Measurements from ENCODE around the gene CCDC120.
A peak's percentile ranks its signal among the peaks of the same experiment; 100 is the strongest.

CCDC120 gene

DNA sequence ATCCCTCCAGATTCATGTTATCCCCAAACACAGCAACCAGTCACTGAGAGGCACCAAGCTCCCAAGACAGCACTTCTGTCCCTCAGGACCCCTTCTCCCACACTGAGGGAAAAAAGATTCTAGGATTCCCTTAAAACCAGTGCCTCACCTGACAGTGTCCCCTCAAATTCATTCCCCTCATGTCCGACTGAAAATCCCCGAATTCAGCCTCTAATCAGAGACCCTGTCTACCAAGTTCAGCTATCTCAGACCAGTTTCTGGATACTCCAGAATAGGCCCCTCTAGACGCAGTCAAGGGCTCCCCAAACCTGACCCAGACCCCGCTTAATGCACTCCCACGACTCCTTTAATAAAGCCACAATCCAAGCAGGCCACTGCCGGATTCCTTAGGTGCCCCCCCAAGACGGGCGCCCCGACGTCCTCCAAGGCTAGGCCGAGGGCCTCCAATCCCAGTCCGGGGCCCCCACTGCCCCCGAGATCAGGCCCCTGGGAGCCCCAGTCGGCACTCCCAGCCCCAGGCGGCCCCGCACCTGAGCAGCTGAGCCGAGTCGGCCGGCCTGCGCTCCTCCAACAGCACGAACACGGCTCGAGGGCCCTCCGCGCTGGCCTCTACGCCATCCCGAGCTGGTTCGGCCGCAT lies 16.1 kb upstream of the CCDC120 start:
- Histone ChIP-seq H3K9me3 (ENCODE audit: low read length) (no peaks in the 10 kb centered on the region), H3K4me1 (ENCODE audit: insufficient read depth, low read length) (peaks cover 16% of the 10 kb centered on the region), H3K9ac (ENCODE audit: low read length) (peak overlapping the region; percentile 81), H3K27me3 (ENCODE audit: control insufficient read depth in 1 of 2, insufficient read depth in 2 of 2, low read length in 2 of 2) (peaks cover 0 to 4% of the 10 kb centered on the region in 2 donors), H3K27ac (ENCODE audit: low read depth, low read length) (peak overlapping the region; percentile 88), H3K36me3 (ENCODE audit: insufficient read depth, low read length) (peaks cover 12% of the 10 kb centered on the region), H3K4me3 (ENCODE audit: low read depth in 1 of 2, low read length in 2 of 2) (peak overlapping the region; percentile 69 to 77)

DNA sequence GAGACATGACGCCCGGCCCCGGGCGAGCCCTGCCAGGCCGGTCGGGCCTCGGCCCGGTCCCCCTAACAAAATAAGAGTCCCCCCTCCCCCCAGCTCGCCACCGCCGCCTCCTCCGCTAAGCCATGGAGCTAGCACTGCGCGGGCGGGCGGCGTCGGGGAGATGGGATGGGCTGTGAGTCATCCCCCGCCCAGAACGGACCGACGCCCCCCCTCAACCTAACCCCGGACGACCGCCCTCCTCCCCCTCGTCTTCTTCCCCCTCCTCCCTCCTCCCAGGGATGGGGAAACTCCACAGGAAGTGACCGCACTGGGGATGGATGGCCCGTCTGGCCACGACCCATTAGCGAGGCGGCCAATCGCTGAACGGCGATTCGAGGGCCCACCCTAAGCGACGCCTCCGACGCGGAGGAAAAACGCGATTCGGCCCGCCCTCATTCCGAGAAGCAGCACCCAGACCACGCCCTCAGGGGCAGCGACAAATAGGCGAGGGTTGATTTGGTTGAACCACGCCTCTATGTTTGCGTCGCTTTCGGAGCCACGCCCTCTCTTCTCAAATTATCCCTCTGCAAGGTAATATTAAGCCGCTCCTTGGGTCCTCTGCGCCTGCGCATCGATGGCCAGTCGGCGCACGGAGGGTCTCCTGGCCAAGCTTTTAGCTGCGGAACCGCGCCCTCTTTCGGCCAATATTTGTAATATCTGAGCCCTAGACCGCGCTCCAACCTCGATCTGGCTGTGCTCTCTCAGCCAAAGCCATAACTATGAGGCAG lies 15.4 kb upstream of the CCDC120 start, which contains the start of gene TFE3:
Gene TFE3, minus strand, starts transcription at position 138 of the 767 bp plus-strand sequence. Its CDS starts 131 bp downstream, at position 7.
- Histone ChIP-seq H3K9me3 (ENCODE audit: low read length) (no peaks in the 10 kb centered on the region), H3K27ac (ENCODE audit: low read depth, low read length) (peak within 1 kb of the TSS; percentile 88), H3K36me3 (ENCODE audit: insufficient read depth, low read length) (peaks cover 5% of the 10 kb centered on the region), H3K4me1 (ENCODE audit: insufficient read depth, low read length) (peaks cover 16% of the 10 kb centered on the region), H3K4me3 (ENCODE audit: low read depth in 1 of 2, low read length in 2 of 2) (peak within 1 kb of the TSS; percentile 69 to 77), H3K9ac (ENCODE audit: low read length) (peak within 1 kb of the TSS; percentile 81), H3K27me3 (ENCODE audit: control insufficient read depth in 1 of 2, insufficient read depth in 2 of 2, low read length in 2 of 2) (peaks cover 0 to 4% of the 10 kb centered on the region in 2 donors)

DNA sequence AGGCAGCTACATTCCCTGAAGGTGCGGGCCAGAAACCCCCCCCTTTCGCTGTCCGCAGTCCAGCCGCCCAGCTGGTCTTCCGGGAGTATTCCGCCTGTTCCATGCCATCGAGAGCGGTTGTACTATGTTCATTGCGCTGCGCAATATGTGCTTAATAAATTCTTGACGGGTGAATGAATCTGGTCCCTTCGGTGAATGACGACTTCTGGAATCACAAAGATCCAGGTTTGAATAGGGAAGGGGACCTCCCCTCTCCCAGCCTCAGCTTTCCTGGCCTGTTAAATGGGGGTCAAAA lies 14.9 kb upstream of the CCDC120 start:
- Histone ChIP-seq H3K4me1 (ENCODE audit: insufficient read depth, low read length) (peaks cover 16% of the 10 kb centered on the region), H3K36me3 (ENCODE audit: insufficient read depth, low read length) (no peaks in the 10 kb centered on the region), H3K9me3 (ENCODE audit: low read length) (no peaks in the 10 kb centered on the region), H3K27ac (ENCODE audit: low read depth, low read length) (no peak overlapping the region), H3K4me3 (ENCODE audit: low read depth in 1 of 2, low read length in 2 of 2) (no peak overlapping the region), H3K9ac (ENCODE audit: low read length) (no peak overlapping the region), H3K27me3 (ENCODE audit: control insufficient read depth in 1 of 2, insufficient read depth in 2 of 2, low read length in 2 of 2) (peaks cover 0 to 4% of the 10 kb centered on the region in 2 donors)

DNA sequence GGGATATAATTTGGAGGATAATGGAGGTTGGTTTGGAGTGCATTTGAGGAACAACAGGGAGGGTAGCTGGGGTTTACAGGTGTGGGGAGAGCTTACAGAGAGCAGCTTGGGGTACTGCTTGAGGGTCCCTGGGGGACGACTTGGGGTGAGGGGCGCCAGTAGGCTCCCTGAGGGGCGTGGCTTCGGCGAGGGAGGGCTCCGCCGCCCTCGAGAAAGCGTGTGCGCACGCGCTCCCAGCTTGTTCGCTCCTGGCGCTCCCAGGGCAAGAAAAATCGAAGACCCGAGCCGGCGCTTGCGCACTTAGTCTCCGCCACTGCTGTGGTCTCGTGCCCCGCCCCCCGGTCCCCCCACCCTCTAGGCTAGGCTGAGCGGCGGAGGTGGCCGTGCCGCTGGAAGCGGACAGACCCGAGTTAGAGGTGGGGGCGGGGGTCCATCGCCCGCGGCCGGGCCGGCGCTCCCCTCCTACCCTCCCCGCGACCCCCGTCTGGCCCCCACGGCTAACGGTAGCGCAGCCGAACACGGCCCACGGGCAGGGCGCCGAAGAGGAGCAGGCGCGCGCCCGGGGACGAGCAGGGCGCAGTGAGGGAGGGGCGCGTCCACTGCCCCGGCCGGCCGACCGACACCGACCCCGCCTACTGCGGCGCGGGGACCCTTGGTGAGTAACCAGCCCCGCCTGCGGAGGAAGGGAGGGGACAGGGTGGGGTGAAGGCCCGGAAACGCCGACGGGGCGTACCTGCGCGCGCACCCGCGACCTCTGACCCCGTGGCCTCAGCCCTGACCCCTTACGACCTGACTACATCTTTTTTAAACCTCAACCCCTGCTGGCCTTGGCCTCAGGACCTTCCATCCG lies 5.4 kb upstream of the CCDC120 start:
- Histone ChIP-seq H3K36me3 (ENCODE audit: insufficient read depth, low read length) (no peaks in the 10 kb centered on the region), H3K9ac (ENCODE audit: low read length) (no peak overlapping the region), H3K4me3 (ENCODE audit: low read depth in 1 of 2, low read length in 2 of 2) (peak overlapping the region; percentile 33 to 59), H3K27me3 (ENCODE audit: control insufficient read depth in 1 of 2, insufficient read depth in 2 of 2, low read length in 2 of 2) (peaks cover 0 to under 1% of the 10 kb centered on the region in 2 donors), H3K27ac (ENCODE audit: low read depth, low read length) (peak overlapping the region; percentile 61), H3K9me3 (ENCODE audit: low read length) (no peaks in the 10 kb centered on the region), H3K4me1 (ENCODE audit: insufficient read depth, low read length) (no peaks in the 10 kb centered on the region)

DNA sequence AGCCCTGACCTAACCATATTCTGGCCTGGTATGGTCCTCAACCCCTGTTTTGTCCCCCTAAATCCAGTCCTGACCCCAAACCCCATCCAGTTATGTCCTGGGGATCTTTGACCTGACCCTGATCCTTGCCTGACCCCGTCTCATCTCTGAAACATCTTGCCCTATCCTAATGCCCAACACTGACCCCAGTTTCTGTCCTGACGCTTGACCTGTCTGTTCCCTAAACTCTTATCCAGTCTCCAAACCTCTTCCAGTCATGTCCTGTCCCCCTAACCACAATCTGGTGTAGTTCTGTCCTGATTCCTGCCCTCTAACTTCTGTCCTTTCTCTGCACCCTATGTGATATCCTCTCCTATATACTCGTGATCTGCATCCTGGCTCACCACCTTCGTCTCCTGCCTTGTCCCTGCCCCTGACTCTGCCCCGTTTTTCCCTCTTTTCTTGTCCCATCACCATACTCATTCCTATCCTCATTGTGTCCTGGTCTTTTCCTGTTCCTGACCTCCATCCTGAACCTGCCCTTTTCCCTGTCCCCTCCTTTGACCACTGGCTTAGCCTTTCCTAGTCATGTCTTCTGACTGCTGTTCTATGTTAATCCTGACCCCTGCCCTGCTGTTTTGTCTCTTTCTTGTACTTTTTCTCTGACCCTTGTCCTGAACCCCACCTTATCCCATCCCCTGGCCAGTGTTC lies 4.6 kb upstream of the CCDC120 start:
- Histone ChIP-seq H3K9me3 (ENCODE audit: low read length) (no peaks in the 10 kb centered on the region), H3K9ac (ENCODE audit: low read length) (no peak overlapping the region), H3K4me3 (ENCODE audit: low read depth in 1 of 2, low read length in 2 of 2) (peak overlapping the region; percentile 33 to 59), H3K27ac (ENCODE audit: low read depth, low read length) (peak overlapping the region; percentile 56), H3K36me3 (ENCODE audit: insufficient read depth, low read length) (no peaks in the 10 kb centered on the region), H3K4me1 (ENCODE audit: insufficient read depth, low read length) (no peaks in the 10 kb centered on the region), H3K27me3 (ENCODE audit: control insufficient read depth in 1 of 2, insufficient read depth in 2 of 2, low read length in 2 of 2) (peaks cover 0 to 6% of the 10 kb centered on the region in 2 donors)

DNA sequence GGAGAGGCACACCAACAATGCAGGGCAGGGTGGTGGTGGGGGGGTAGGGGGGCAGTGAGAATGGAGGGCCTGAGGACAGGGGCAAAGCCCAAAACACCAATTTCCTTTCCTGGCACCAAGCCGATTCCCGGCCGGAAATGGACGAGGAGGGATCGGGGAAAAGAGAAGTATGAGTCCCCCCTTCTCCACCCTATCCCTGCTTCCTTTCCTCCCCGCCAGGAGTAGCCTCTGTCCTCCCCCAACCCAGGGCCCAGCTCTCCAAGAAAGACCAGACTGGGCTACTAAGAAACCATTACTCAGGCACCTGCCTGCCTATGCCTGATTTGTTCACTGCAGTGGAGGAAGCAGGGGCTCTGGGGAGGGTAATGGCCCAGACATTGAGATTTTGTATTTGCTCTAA lies 402 bp downstream of the CCDC120 start:
- Histone ChIP-seq H3K36me3 (ENCODE audit: insufficient read depth, low read length) (no peaks in the 10 kb centered on the region), H3K4me1 (ENCODE audit: insufficient read depth, low read length) (no peaks in the 10 kb centered on the region), H3K27ac (ENCODE audit: low read depth, low read length) (no peak overlapping the region), H3K9ac (ENCODE audit: low read length) (no peak overlapping the region), H3K9me3 (ENCODE audit: low read length) (no peaks in the 10 kb centered on the region), H3K27me3 (ENCODE audit: control insufficient read depth in 1 of 2, insufficient read depth in 2 of 2, low read length in 2 of 2) (peaks cover 0 to 6% of the 10 kb centered on the region in 2 donors), H3K4me3 (ENCODE audit: low read depth in 1 of 2, low read length in 2 of 2) (no peak overlapping the region)

DNA sequence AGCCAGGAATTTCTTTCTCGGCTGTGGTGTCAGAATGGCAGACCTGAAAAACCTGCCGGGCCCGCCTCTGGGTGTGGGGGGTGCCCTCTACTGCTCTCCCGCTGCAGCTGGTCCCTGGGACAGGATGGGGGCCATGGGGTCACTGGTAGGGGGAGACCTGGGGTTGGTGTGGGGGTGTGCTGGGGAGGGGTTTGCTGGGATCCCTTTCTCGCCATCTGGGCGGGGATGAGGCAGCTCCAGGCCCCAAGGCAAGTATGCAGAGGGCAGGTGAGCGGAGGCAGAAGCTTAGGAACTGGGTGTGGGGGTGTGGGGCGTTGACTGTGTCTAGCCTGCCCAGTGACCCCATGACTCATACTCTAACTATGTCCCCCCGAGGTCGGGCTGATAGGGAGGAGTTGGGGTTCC lies 884 bp downstream of the CCDC120 start:
- peaks cover 0 to 6% of the 10 kb centered on the region in 2 donors for H3K27me3 ChIP-seq (ENCODE audit: control insufficient read depth in 1 of 2, insufficient read depth in 2 of 2, low read length in 2 of 2)
- H3K4me3 ChIP-seq (ENCODE audit: low read depth in 1 of 2, low read length in 2 of 2): no peak overlapping the region
- no peak overlapping the region for H3K27ac ChIP-seq (ENCODE audit: low read depth, low read length)
- no peaks in the 10 kb centered on the region for H3K36me3 ChIP-seq (ENCODE audit: insufficient read depth, low read length)
- H3K4me1 ChIP-seq (ENCODE audit: insufficient read depth, low read length): no peaks in the 10 kb centered on the region
- H3K9ac ChIP-seq (ENCODE audit: low read length): no peak overlapping the region
- no peaks in the 10 kb centered on the region for H3K9me3 ChIP-seq (ENCODE audit: low read length)

DNA sequence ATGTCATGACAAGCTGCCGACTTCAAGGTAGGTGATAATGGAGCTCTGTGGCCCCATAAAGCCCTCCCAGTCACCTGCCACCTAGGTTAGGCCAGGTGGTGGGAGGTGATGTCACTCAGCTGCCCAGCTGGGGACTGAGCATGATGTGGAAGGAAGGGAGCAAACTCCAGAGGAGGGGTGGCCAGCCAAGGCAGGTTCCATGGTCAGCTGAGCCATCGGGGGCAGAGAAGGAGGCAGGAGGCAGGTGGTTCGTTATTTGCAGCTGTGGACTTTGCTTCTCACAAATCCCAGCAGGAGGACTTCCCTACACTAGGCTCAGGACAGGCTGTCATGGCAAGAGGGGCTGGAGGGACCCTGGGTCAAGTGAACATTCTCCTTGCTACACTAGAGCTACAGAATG lies 2.1 kb downstream of the CCDC120 start:
- no peak overlapping the region for H3K27ac ChIP-seq (ENCODE audit: low read depth, low read length)
- H3K27me3 ChIP-seq (ENCODE audit: control insufficient read depth in 1 of 2, insufficient read depth in 2 of 2, low read length in 2 of 2): peaks cover 0 to 6% of the 10 kb centered on the region in 2 donors
- no peaks in the 10 kb centered on the region for H3K9me3 ChIP-seq (ENCODE audit: low read length)
- H3K36me3 ChIP-seq (ENCODE audit: insufficient read depth, low read length): no peaks in the 10 kb centered on the region
- H3K4me3 ChIP-seq (ENCODE audit: low read depth in 1 of 2, low read length in 2 of 2): no peak overlapping the region
- H3K9ac ChIP-seq (ENCODE audit: low read length): no peak overlapping the region
- H3K4me1 ChIP-seq (ENCODE audit: insufficient read depth, low read length): no peaks in the 10 kb centered on the region

DNA sequence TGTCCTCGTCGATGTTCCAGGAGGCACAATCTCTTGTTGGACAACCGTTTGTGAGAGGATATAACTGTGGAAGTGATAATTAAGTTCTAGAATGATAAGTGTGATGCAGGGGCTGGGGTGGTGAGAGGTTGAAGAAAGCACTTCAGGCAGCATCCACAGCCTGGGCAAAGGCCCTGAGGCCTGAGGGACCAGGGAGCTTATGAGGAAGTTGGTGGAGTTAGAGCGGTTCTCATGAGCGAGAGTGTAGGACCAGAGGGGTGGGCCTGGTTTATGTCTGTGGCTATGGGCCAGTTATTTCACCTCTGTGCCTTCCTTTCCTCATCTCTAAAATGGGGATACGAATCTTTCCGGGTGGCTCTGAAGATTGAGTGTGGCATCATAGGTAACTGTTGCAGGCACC lies 2.7 kb downstream of the CCDC120 start:
- Histone ChIP-seq H3K4me1 (ENCODE audit: insufficient read depth, low read length) (no peaks in the 10 kb centered on the region), H3K4me3 (ENCODE audit: low read depth in 1 of 2, low read length in 2 of 2) (no peak overlapping the region), H3K9ac (ENCODE audit: low read length) (no peak overlapping the region), H3K27me3 (ENCODE audit: control insufficient read depth in 1 of 2, insufficient read depth in 2 of 2, low read length in 2 of 2) (peaks cover 0 to 6% of the 10 kb centered on the region in 2 donors), H3K27ac (ENCODE audit: low read depth, low read length) (no peak overlapping the region), H3K9me3 (ENCODE audit: low read length) (no peaks in the 10 kb centered on the region), H3K36me3 (ENCODE audit: insufficient read depth, low read length) (no peaks in the 10 kb centered on the region)

DNA sequence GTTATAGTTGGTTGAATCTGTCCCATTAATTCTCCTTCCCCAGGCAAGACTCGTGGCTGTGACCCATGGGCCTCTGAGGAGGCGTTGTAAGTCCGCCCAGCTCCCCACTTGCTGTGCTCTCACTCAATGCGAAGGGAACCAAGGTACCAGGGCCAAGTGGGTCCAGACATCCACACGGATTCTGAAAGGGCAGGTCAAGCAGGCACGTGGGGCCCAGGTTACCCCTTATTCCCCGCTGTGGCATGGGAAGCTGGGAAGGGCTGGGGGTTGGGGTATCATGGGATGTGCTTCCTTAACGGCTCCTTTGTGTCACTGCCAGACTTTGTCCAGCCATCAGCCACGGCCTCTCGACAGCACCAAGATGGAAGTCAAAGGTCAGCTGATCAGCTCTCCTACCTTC lies 3.1 kb downstream of the CCDC120 start:
- Histone ChIP-seq H3K36me3 (ENCODE audit: insufficient read depth, low read length) (no peaks in the 10 kb centered on the region), H3K9ac (ENCODE audit: low read length) (no peak overlapping the region), H3K4me1 (ENCODE audit: insufficient read depth, low read length) (no peaks in the 10 kb centered on the region), H3K27me3 (ENCODE audit: control insufficient read depth in 1 of 2, insufficient read depth in 2 of 2, low read length in 2 of 2) (peaks cover 0 to 6% of the 10 kb centered on the region in 2 donors), H3K4me3 (ENCODE audit: low read depth in 1 of 2, low read length in 2 of 2) (no peak overlapping the region), H3K9me3 (ENCODE audit: low read length) (no peaks in the 10 kb centered on the region), H3K27ac (ENCODE audit: low read depth, low read length) (no peak overlapping the region)

DNA sequence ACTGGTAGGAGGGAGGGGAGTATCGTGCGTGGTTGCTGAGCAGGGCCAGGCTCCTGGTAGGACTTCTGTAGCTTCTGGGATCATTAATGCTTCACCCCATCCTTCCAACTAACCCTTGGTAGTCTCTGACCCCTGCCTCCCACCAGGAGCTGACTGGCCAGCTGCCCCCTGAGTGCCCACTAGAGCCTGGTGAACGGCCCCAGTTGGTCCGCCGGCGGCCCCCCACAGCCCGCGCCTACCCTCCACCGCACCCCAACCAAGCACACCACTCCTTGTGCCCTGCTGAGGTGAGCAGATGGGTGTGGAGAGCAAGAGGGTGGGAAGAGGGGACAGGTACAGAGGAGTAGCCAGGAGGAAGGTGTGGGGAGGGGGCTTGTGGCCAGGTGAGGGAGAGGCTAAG lies 4.9 kb downstream of the CCDC120 start:
- no peak overlapping the region for H3K4me3 ChIP-seq (ENCODE audit: low read depth in 1 of 2, low read length in 2 of 2)
- no peak overlapping the region for H3K9ac ChIP-seq (ENCODE audit: low read length)
- H3K36me3 ChIP-seq (ENCODE audit: insufficient read depth, low read length): no peaks in the 10 kb centered on the region
- peaks cover 0 to 3% of the 10 kb centered on the region in 2 donors for H3K27me3 ChIP-seq (ENCODE audit: control insufficient read depth in 1 of 2, insufficient read depth in 2 of 2, low read length in 2 of 2)
- no peak overlapping the region for H3K27ac ChIP-seq (ENCODE audit: low read depth, low read length)
- no peaks in the 10 kb centered on the region for H3K9me3 ChIP-seq (ENCODE audit: low read length)
- H3K4me1 ChIP-seq (ENCODE audit: insufficient read depth, low read length): no peaks in the 10 kb centered on the region

Measured in muscle layer of colon (tissue), 2 donors.